PC-9 (cell line): ENCODE measurements around the gene IDH3B.

ENCODE experiments used
- CTCF ChIP-seq: fragments of 200-600 bp; sonication (generic); conservative IDR thresholded peaks from 2 replicates; pipeline ENCODE4 v1.6.1; 2017; ENCODE audit warnings: mixed run types, antibody characterized with exemption, mild to moderate bottlenecking, moderate library complexity
- EZH2 ChIP-seq: fragments of 200-600 bp; sonication (generic); IDR thresholded peaks from 2 replicates; pipeline ENCODE4 v1.8.0; 2017; ENCODE audit warnings: antibody characterized with exemption, low read depth

GRCh38 chr20:2610941-2611720, 52.9 kb downstream of the IDH3B start:
- TF ChIP-seq CTCF = no peak
- no peak for TF ChIP-seq EZH2
